Adrenal gland (tissue), 12 donors: ENCODE measurements around the gene SELENOW. TPM values are rescaled to one million over a fixed set of nuclear protein-coding genes. Genes with fewer than 3 reads are reported as not detected.
"Not testable (repeated sequence)": the region's sequence is repeated elsewhere in the genome, so short reads cannot be mapped to it uniquely, and the experiment has no call there.

Experiments
- DNase-seq, 7 donors: peaks; one replicate each; pipeline ENCODE4 v3.0.0-alpha.2; 2019 to 2020
- H3K27ac ChIP-seq, 5 donors: fragments of 200-600 bp; sonication (generic) in 4 of 5; 1 replicate in 3 of 5; 2 replicates in 2 of 5; pipeline versions ENCODE4 v1.5.1 to v1.8.0; 2016 to 2020; ENCODE audit warnings: mild to moderate bottlenecking in 1 of 5
- H3K27me3 ChIP-seq: fragments of 200-600 bp; 2 replicates; pipeline ENCODE4 v1.8.0; 2021
- H3K36me3 ChIP-seq, 2 donors: fragments of 200-600 bp; replicated peaks in 1 of 2; 1 replicate in 1 of 2; 2 replicates in 1 of 2; pipeline versions ENCODE4 v1.5.1 to v1.8.0; 2018 to 2022
- H3K4me1 ChIP-seq, 2 donors: fragments of 200-600 bp; replicated peaks in 1 of 2; 1 replicate in 1 of 2; 2 replicates in 1 of 2; pipeline versions ENCODE4 v1.5.1 to v1.8.0; 2018 to 2021
- H3K4me3 ChIP-seq, 4 donors: fragments of 200-600 bp; sonication (generic) in 3 of 4; one replicate each; pipeline ENCODE4 v1.5.1; 2016 to 2018
- H3K9me3 ChIP-seq, 3 donors: fragments of 200-600 bp; sonication (generic) in 1 of 3; replicated peaks in 1 of 3; 1 replicate in 2 of 3; 2 replicates in 1 of 3; pipeline versions ENCODE4 v1.5.1 to v1.8.0; 2016 to 2021
- CTCF ChIP-seq, 6 experiments: fragments of 450-650 bp in 4 of 6; fragments of 200-600 bp in 2 of 6; sonication (generic) in 1 of 6; IDR thresholded peaks; 1 replicate in 5 of 6; 2 replicates in 1 of 6; pipeline versions ENCODE4 v1.5.1 to v1.8.0; 2016 to 2021; ENCODE audit warnings: antibody characterized with exemption in 6 of 6, mild to moderate bottlenecking in 2 of 6, moderate library complexity in 1 of 6
- POLR2A ChIP-seq, 2 donors: fragments of 450-650 bp; IDR thresholded peaks; one replicate each; pipeline ENCODE4 v1.6.1; 2017; ENCODE audit warnings: antibody characterized with exemption in 2 of 2, mild to moderate bottlenecking in 2 of 2, moderate library complexity in 1 of 2
- WGBS, 4 donors: extraction: QIAGEN DNeasy Blood & Tissue Kit in 2 of 4; methylation state at CpG; one replicate each; pipeline versions ENCODE4 v1.1.5 to v1.1.7; 2013 to 2017; 5-methylcytosine and 5-hydroxymethylcytosine counted together
- intact Hi-C, 2 donors: fragments of 100-400 bp; cut with DNase I; formaldehyde crosslinking; loops; one replicate each; pipeline versions ENCODE4 v1.14.1 to v1.15.0; 2022 to 2023
- polyA plus RNA-seq, 3 donors: library from polyadenylated mRNA; stranded (reverse); fragments of 200-250 nt in 2 of 3; fragments of 350-450 nt in 1 of 3; fragmentation: Illumina TruSeq in 1 of 3; extraction: RNeasy Lipid Tissue Mini Kit (QIAGEN cat#74804) in 1 of 3; gene quantifications; one replicate each; pipeline ENCODE4 v1.2.3, GENCODE V29; 2013 to 2014
- total RNA-seq, 9 donors: library from RNA; depleted of rRNA in 4 of 9; stranded (reverse); fragments of >200 nt in 4 of 9; fragments of 120-200 nt in 1 of 9; fragmentation: NEBNext Ultra II Directional in 1 of 9; extraction: Animal tissue kit (Norgen Biotek cat#: 25700) in 1 of 9; gene quantifications; one replicate each; pipeline versions ENCODE4 v1.1.0 to v1.2.4, GENCODE V29; 2013 to 2023
- donor health status: healthy with polysubstance abuse.
- donor health status: Bipolar disorder and iron deficiency.
- donor health status: DM: yes; HTN: yes; CAD: no.
- donor health status: DM: no; HTN: no; CAD: no.
- donor health status: DM: no; HTN: no; CAD: no.
- donor health status: DM: yes; HTN: yes; CAD: no.

SELENOW gene
- total and polyA plus RNA-seq, 12 donors = 102 to 479 (median 168) TPM

GRCh38 chr19:47797996-47798903, 19.7 kb downstream of the SELENOW start:
- Histone ChIP-seq H3K27me3 (peaks cover 5% of the 10 kb centered on the region), H3K4me1 (no peaks in the 10 kb centered on the region), H3K36me3 (no peaks in the 10 kb centered on the region), H3K9me3 (no peaks in the 10 kb centered on the region), H3K27ac (no peak overlapping the region), H3K4me3 (no peak overlapping the region)
- no peak for DNase-seq
- TF ChIP-seq POLR2A (IDR thresholded peaks at IDR 0.05) (no peak), CTCF (IDR thresholded peaks at IDR 0.05) (no peak)
- WGBS, 4 donors = 45 to 64% (median 53%) methylated on average over 12 to 14 of the region's 14 CpGs
- intact Hi-C loops = no loop called here

DNA sequence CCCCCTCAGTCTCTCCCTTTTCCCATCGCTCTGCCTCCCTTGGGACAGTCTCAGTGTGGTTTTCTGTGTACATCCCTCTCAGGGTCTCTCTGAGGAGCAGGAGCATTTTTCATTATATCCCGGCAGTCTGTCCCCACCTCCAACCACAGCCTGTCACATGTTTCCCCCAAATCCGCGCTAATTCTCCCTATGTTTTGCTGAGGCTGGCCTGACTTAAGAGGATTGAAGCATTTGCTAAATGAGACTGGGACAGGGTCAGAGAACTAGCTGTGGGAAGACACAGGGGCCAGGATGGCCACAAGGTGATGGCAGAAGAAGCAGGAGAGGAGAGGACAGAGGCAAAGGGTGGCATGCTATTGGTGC, 20.4 kb downstream of the SELENOW start:
- WGBS, 4 donors = 78 to 87% (median 79%) methylated on average over 4 of the region's 4 CpGs
- intact Hi-C loops = no loop called here

GRCh38 chr19:47801270-47801669, 22.8 kb downstream of the SELENOW start:
- Histone ChIP-seq H3K4me1 (no peaks in the 10 kb centered on the region), H3K27me3 (peaks cover 5% of the 10 kb centered on the region), H3K4me3 (no peak overlapping the region), H3K9me3 (no peaks in the 10 kb centered on the region), H3K36me3 (no peaks in the 10 kb centered on the region), H3K27ac (no peak overlapping the region)
- intact Hi-C loops = no loop called here
- no peak for DNase-seq
- 88 to 96% (median 93%) methylated on average over 4 of the region's 4 CpGs for WGBS, 4 donors
- TF ChIP-seq CTCF (IDR thresholded peaks at IDR 0.05) (no peak), POLR2A (IDR thresholded peaks at IDR 0.05) (no peak)

More for the DNA sequence above, 20.4 kb downstream of the SELENOW start:
- no peaks in the 10 kb centered on the region for H3K9me3 ChIP-seq
- no peak for DNase-seq
- H3K4me1 ChIP-seq = no peaks in the 10 kb centered on the region
- no peak for TF ChIP-seq POLR2A (IDR thresholded peaks at IDR 0.05)
- TF ChIP-seq CTCF (IDR thresholded peaks at IDR 0.05) = no peak
- no peak overlapping the region for H3K4me3 ChIP-seq
- no peaks in the 10 kb centered on the region for H3K36me3 ChIP-seq
- no peak overlapping the region for H3K27ac ChIP-seq
- H3K27me3 ChIP-seq = peaks cover 5% of the 10 kb centered on the region

- H3K36me3 ChIP-seq = no peaks in the 10 kb centered on the region
- no peaks in the 10 kb centered on the region for H3K9me3 ChIP-seq
- intact Hi-C loops = no loop called here
- no peak overlapping the region for H3K27ac ChIP-seq
- H3K4me1 ChIP-seq = no peaks in the 10 kb centered on the region
- no peak overlapping the region for H3K4me3 ChIP-seq
- DNase-seq = no peak
- H3K27me3 ChIP-seq = peaks cover 5% of the 10 kb centered on the region
- WGBS, 4 donors = 88 to 100% (median 90%) methylated on average over 2 to 18 of the region's 25 CpGs; no CpG with 5 or more reads in 1 of the 4 donors
- TF ChIP-seq CTCF (IDR thresholded peaks at IDR 0.05) (no peak), POLR2A (IDR thresholded peaks at IDR 0.05) (no peak)
These were observed 24.1 kb downstream of the SELENOW start for GRCh38 chr19:47802521-47803043.

DNA sequence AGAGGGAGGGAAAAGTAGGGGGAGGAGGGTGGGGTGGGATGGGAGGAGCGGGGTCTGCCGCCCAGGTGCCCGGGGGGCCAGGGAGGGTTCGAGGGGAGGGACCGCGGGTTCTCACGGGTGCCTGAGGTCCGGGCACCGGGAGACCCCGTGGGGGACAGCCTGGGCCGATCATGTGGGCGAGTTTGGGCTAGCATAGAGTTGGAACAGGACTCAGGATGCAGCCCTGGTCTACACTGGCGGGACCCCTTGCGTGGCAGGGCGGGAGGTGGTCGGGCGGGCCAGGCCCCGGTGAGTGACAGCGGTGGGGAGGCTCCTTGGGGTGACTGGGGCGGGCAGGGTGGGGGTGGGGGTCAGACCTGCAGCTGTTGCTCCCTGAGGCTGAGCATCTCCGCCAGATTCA, 24.6 kb downstream of the SELENOW start:
- H3K4me1 ChIP-seq, H3K9me3 ChIP-seq, H3K27me3 ChIP-seq, intact Hi-C loops, H3K36me3 ChIP-seq, H3K27ac ChIP-seq, DNase-seq, H3K4me3 ChIP-seq: not testable (repeated sequence)
- 71 to 86% (median 82%) methylated on average over 9 to 20 of the region's 21 CpGs for WGBS, 4 donors

DNA sequence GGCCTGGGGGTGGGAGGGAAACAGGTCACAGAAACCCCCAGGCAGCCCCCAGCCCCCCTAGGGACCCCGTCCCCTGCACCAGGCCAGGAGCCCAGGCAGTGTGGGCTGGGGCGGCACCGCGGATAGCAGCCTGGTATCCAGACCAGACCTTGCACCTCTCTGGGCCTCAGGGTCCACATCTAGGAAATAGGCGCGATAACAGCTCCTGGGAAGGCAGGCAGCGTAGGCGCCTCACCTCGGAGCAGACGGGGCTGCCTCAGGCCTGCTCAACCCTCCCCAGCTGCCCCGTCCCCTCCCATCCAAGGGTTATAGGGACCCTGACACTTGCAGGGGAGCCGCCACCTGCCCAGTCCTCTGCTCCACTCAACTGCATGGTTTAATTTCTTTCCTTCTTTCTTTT, 25.2 kb downstream of the SELENOW start:
- H3K27ac ChIP-seq, H3K9me3 ChIP-seq, H3K36me3 ChIP-seq, intact Hi-C loops, H3K4me3 ChIP-seq, H3K4me1 ChIP-seq, H3K27me3 ChIP-seq, DNase-seq: not testable (repeated sequence)
- 85 to 97% methylated on average over 9 to 10 of the region's 12 CpGs; no CpG with 5 or more reads in 2 of the 4 donors for WGBS, 4 donors

DNA sequence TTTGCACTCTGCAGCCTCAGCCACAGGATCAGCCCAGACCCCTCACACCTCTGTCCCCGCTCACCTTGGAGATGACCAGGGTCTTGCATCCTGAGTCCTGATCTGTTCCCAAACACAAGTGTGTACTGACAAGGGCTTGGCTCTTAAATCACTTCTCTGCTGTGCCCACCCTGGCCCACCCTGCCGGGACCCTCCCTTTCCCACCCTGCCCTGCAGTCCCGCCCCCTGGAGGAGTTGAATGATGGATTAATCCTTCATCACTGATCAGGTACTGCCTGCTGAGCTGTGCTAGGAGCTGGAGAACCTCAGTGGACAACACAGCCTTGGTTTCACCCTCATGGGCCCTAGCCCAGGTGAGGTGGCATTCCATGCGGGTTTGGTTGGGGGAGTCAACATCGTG, 25.9 kb downstream of the SELENOW start, which contains the start of gene TPRX1:
Gene TPRX1, minus strand, starts transcription at position 101 of the 400 bp plus-strand sequence. Its CDS starts 12 bp downstream, at position 89.
- H3K4me1 ChIP-seq, H3K4me3 ChIP-seq, intact Hi-C loops, H3K36me3 ChIP-seq, DNase-seq, H3K9me3 ChIP-seq, H3K27ac ChIP-seq, H3K27me3 ChIP-seq: not testable (repeated sequence)
- WGBS, 4 donors = 79 to 95% (median 80%) methylated on average over 2 to 5 of the region's 5 CpGs; no CpG with 5 or more reads in 1 of the 4 donors
